ENCODE measurements around the gene NUMB. TPM values are rescaled to one million over a fixed set of nuclear protein-coding genes. Genes with fewer than 3 reads are reported as not detected.
A peak's percentile ranks its signal among the peaks of the same experiment; 100 is the strongest.

The NUMB gene
- total and polyA plus RNA-seq, 9 donors, result 32.9 to 78.2 (median 67.6) TPM

- Histone ChIP-seq H3K36me3 (no peaks in the 10 kb centered on the region), H3K9me3 (no peaks in the 10 kb centered on the region), H3K27ac (no peak overlapping the region), H3K4me1 (ENCODE audit: insufficient read depth) (no peaks in the 10 kb centered on the region), H3K4me3 (no peak overlapping the region), H3K27me3 (no peaks in the 10 kb centered on the region)
- no peak for TF ChIP-seq CTCF (IDR thresholded peaks at IDR 0.05)
- TF ChIP-seq EP300 (IDR thresholded peaks at IDR 0.05), result no peak
- no peak for TF ChIP-seq POLR2A (IDR thresholded peaks at IDR 0.05)
- WGBS, 3 donors, result 89 to 92% (median 91%) methylated on average over 18 to 20 of the region's 20 CpGs
- peak in 1 of 5 donors; percentile 6 for DNase-seq
- intact Hi-C loops (cut with DNase I), result no loop called here
Measured at GRCh38 chr14:73258845-73259611, 199.3 kb downstream of the NUMB start.

- 81 to 86% (median 84%) methylated on average over 4 of the region's 4 CpGs for WGBS, 3 donors
- no peak overlapping the region for H3K27ac ChIP-seq
- no peaks in the 10 kb centered on the region for H3K9me3 ChIP-seq
- intact Hi-C loops (cut with DNase I), result no loop called here
- H3K4me3 ChIP-seq, result no peak overlapping the region
- no peaks in the 10 kb centered on the region for H3K36me3 ChIP-seq
- no peaks in the 10 kb centered on the region for H3K27me3 ChIP-seq
- TF ChIP-seq EP300 (IDR thresholded peaks at IDR 0.05) (no peak), POLR2A (IDR thresholded peaks at IDR 0.05) (no peak), CTCF (IDR thresholded peaks at IDR 0.05) (no peak)
- no peak for DNase-seq
- no peaks in the 10 kb centered on the region for H3K4me1 ChIP-seq (ENCODE audit: insufficient read depth)
Measured at GRCh38 chr14:73258076-73258475, 200.3 kb downstream of the NUMB start.

- Histone ChIP-seq H3K36me3 (no peaks in the 10 kb centered on the region), H3K27ac (no peak overlapping the region), H3K4me3 (no peak overlapping the region), H3K27me3 (no peaks in the 10 kb centered on the region), H3K4me1 (ENCODE audit: insufficient read depth) (no peaks in the 10 kb centered on the region), H3K9me3 (no peaks in the 10 kb centered on the region)
- TF ChIP-seq POLR2A (IDR thresholded peaks at IDR 0.05) (no peak), CTCF (IDR thresholded peaks at IDR 0.05) (no peak), EP300 (IDR thresholded peaks at IDR 0.05) (no peak)
- intact Hi-C loops (cut with DNase I), result no loop called here
- 79 to 85% (median 82%) methylated on average over 9 of the region's 9 CpGs for WGBS, 3 donors
- DNase-seq, result peak in 1 of 5 donors; percentile 19
Measured at GRCh38 chr14:73255693-73256225, 202.6 kb downstream of the NUMB start.

- DNase-seq, result peak in 1 of 5 donors; percentile 6
Measured at GRCh38 chr14:73255005-73255400, 203.3 kb downstream of the NUMB start.

More at GRCh38 chr14:73255005-73255400, 203.3 kb downstream of the NUMB start:
- no peaks in the 10 kb centered on the region for H3K36me3 ChIP-seq
- WGBS, 3 donors, result 85 to 93% (median 91%) methylated on average over 6 of the region's 6 CpGs
- no peak for TF ChIP-seq EP300 (IDR thresholded peaks at IDR 0.05)
- no peak for TF ChIP-seq POLR2A (IDR thresholded peaks at IDR 0.05)
- TF ChIP-seq CTCF (IDR thresholded peaks at IDR 0.05), result no peak
- H3K27ac ChIP-seq, result no peak overlapping the region
- H3K9me3 ChIP-seq, result no peaks in the 10 kb centered on the region
- intact Hi-C loops (cut with DNase I), result no loop called here
- no peaks in the 10 kb centered on the region for H3K27me3 ChIP-seq
- no peak overlapping the region for H3K4me3 ChIP-seq
- H3K4me1 ChIP-seq (ENCODE audit: insufficient read depth), result no peaks in the 10 kb centered on the region
